HEK293 (cell line): ENCODE results near the gene ALOXE3.

Experiments used
- CTCF ChIA-PET: fragments of 350-600 bp; formaldehyde crosslinking; extraction: SDS; loops from one replicate; lab custom pipeline; 2021; ENCODE audit warnings: antibody characterized with exemption; lab: Yijun Ruan, JAX
- POLR2A ChIA-PET: fragments of 300-600 bp; formaldehyde crosslinking; extraction: SDS; loops from one replicate; lab custom pipeline; 2020; ENCODE audit warnings: antibody characterized with exemption, inconsistent platforms; lab: Yijun Ruan, JAX
- H3K27ac ChIP-seq: fragments of 200-500 bp; sonication (Bioruptor generic); 2 replicates; pipeline ENCODE4 v1.5.1; 2014; ENCODE audit warnings: low read depth, low read length, control low read depth, inconsistent platforms; ENCODE audit errors: extremely low read depth
- H3K36me3 ChIP-seq, 2 experiments: fragments of 200-500 bp in 1 of 2; sonication (Bioruptor generic) in 1 of 2; 1 replicate in 1 of 2; 2 replicates in 1 of 2; pipeline ENCODE4 v1.5.1; 2014 to 2017; ENCODE audit warnings: inconsistent platforms in 2 of 2, low read length in 2 of 2; ENCODE audit not compliant: control insufficient read depth in 2 of 2, insufficient read depth in 1 of 2
- H3K4me1 ChIP-seq: fragments of 200-500 bp; sonication (Bioruptor generic); 2 replicates; pipeline ENCODE4 v1.5.1; 2014; ENCODE audit warnings: mild to moderate bottlenecking, low read length, inconsistent platforms; ENCODE audit not compliant: control insufficient read depth, insufficient read depth
- H3K4me3 ChIP-seq: 2 replicates; pipeline ENCODE4 v1.5.1; 2011; ENCODE audit warnings: low read depth, mild to moderate bottlenecking, control low read depth, low read length, moderate library complexity
- H3K9me3 ChIP-seq: fragments of 200-500 bp; sonication (Bioruptor generic); 2 replicates; pipeline ENCODE4 v1.5.1; 2014; ENCODE audit warnings: low read depth, low read length, inconsistent platforms; ENCODE audit not compliant: control insufficient read depth, insufficient read depth
- KLF16 ChIP-seq: fragments of 450-650 bp; formaldehyde crosslinking; IDR thresholded peaks from 2 replicates; pipeline ENCODE4 v1.5.1; 2017; ENCODE audit warnings: missing biosample characterization, missing genetic modification characterization
- MEIS1 ChIP-seq: sonication (generic); formaldehyde crosslinking; IDR thresholded peaks from 2 replicates; pipeline ENCODE4 v1.8.1; 2022; ENCODE audit warnings: missing genetic modification reagents, mild to moderate bottlenecking, borderline replicate concordance
- PATZ1 ChIP-seq: fragments of 450-650 bp; formaldehyde crosslinking; IDR thresholded peaks from 2 replicates; pipeline ENCODE4 v1.5.1; 2016; ENCODE audit warnings: missing biosample characterization, missing genetic modification characterization
- SALL2 ChIP-seq: fragments of 450-650 bp; formaldehyde crosslinking; IDR thresholded peaks from 2 replicates; pipeline ENCODE4 v1.5.0; 2017; ENCODE audit warnings: missing biosample characterization, mild to moderate bottlenecking, missing genetic modification characterization, borderline replicate concordance
- YY1 ChIP-seq: fragments of 450-650 bp; formaldehyde crosslinking; IDR thresholded peaks from 2 replicates; pipeline ENCODE4 v1.5.1; 2018; ENCODE audit warnings: missing biosample characterization, missing genetic modification characterization
- ZNF146 ChIP-seq: fragments of 450-650 bp; formaldehyde crosslinking; IDR thresholded peaks from 2 replicates; pipeline ENCODE4 v1.5.1; 2016; ENCODE audit warnings: missing biosample characterization, missing genetic modification characterization
- ZNF155 ChIP-seq: fragments of 450-650 bp; formaldehyde crosslinking; IDR thresholded peaks from 2 replicates; pipeline ENCODE4 v1.5.1; 2016; ENCODE audit warnings: missing biosample characterization, missing genetic modification characterization
- ZNF223 ChIP-seq: fragments of 450-650 bp; formaldehyde crosslinking; IDR thresholded peaks from 2 replicates; pipeline ENCODE4 v1.5.1; 2016; ENCODE audit warnings: missing biosample characterization, missing genetic modification characterization
- ZNF280D ChIP-seq: fragments of 450-650 bp; formaldehyde crosslinking; IDR thresholded peaks from 2 replicates; pipeline ENCODE4 v1.5.1; 2016; ENCODE audit warnings: missing biosample characterization, missing genetic modification characterization
- ZNF350 ChIP-seq: fragments of 450-650 bp; formaldehyde crosslinking; IDR thresholded peaks from 2 replicates; pipeline ENCODE4 v1.5.0; 2017; ENCODE audit warnings: missing biosample characterization, mild to moderate bottlenecking, missing genetic modification characterization
- ZNF37A ChIP-seq: fragments of 450-650 bp; IDR thresholded peaks from 2 replicates; pipeline ENCODE4 v1.5.1; 2018; ENCODE audit warnings: missing biosample characterization, missing genetic modification characterization
- ZNF426 ChIP-seq: fragments of 450-650 bp; formaldehyde crosslinking; IDR thresholded peaks from 2 replicates; pipeline ENCODE4 v1.5.1; 2017; ENCODE audit warnings: missing biosample characterization, missing genetic modification characterization, mild to moderate bottlenecking, inconsistent platforms, moderate library complexity
- ZNF433 ChIP-seq: fragments of 450-650 bp; formaldehyde crosslinking; IDR thresholded peaks from 2 replicates; pipeline ENCODE4 v1.5.1; 2016; ENCODE audit warnings: missing biosample characterization, missing genetic modification characterization, low read depth
- ZNF501 ChIP-seq: fragments of 450-650 bp; formaldehyde crosslinking; IDR thresholded peaks from 2 replicates; pipeline ENCODE4 v1.5.1; 2016; ENCODE audit warnings: missing biosample characterization, missing genetic modification characterization
- ZNF510 ChIP-seq: fragments of 450-650 bp; formaldehyde crosslinking; IDR thresholded peaks from 2 replicates; pipeline ENCODE4 v1.5.1; 2018; ENCODE audit warnings: mild to moderate bottlenecking, missing genetic modification characterization, missing biosample characterization; ENCODE audit not compliant: insufficient replicate concordance
- ZNF555 ChIP-seq: fragments of 450-650 bp; formaldehyde crosslinking; conservative IDR thresholded peaks from 2 replicates; pipeline ENCODE4 v1.5.1; 2017; ENCODE audit warnings: missing biosample characterization, mild to moderate bottlenecking, missing genetic modification characterization, inconsistent platforms
- ZNF560 ChIP-seq: fragments of 450-650 bp; formaldehyde crosslinking; IDR thresholded peaks from 2 replicates; pipeline ENCODE4 v1.5.1; 2017; ENCODE audit warnings: missing biosample characterization, missing genetic modification characterization, borderline replicate concordance
- ZNF600 ChIP-seq: fragments of 450-650 bp; formaldehyde crosslinking; IDR thresholded peaks from 2 replicates; pipeline ENCODE4 v1.5.1; 2016; ENCODE audit warnings: missing biosample characterization, missing genetic modification characterization
- ZNF629 ChIP-seq: fragments of 450-650 bp; formaldehyde crosslinking; IDR thresholded peaks from 2 replicates; pipeline ENCODE4 v1.5.1; 2017; ENCODE audit warnings: missing biosample characterization, missing genetic modification characterization
- ZNF660 ChIP-seq: fragments of 450-650 bp; IDR thresholded peaks from 2 replicates; pipeline ENCODE4 v1.5.1; 2018; ENCODE audit warnings: missing biosample characterization, mild to moderate bottlenecking, missing genetic modification characterization
- ZNF670 ChIP-seq: fragments of 450-650 bp; formaldehyde crosslinking; IDR thresholded peaks from 2 replicates; pipeline ENCODE4 v1.5.1; 2016; ENCODE audit warnings: missing biosample characterization, missing genetic modification characterization, low read depth
- ZNF747 ChIP-seq: fragments of 450-650 bp; formaldehyde crosslinking; IDR thresholded peaks from 2 replicates; pipeline ENCODE4 v1.5.1; 2016; ENCODE audit warnings: missing biosample characterization, missing genetic modification characterization
- ZNF776 ChIP-seq: fragments of 450-650 bp; formaldehyde crosslinking; IDR thresholded peaks from 2 replicates; pipeline ENCODE4 v1.5.0; 2017; ENCODE audit warnings: missing biosample characterization, missing genetic modification characterization, borderline replicate concordance
- ZSCAN16 ChIP-seq: fragments of 450-650 bp; formaldehyde crosslinking; IDR thresholded peaks from 2 replicates; pipeline ENCODE4 v1.5.1; 2016; ENCODE audit warnings: missing biosample characterization, missing genetic modification characterization
- TF ChIP-seq, protein P1 (sequence below): fragments of 450-650 bp; formaldehyde crosslinking; IDR thresholded peaks from 2 replicates; pipeline ENCODE4 v1.5.1; 2016; ENCODE audit warnings: missing biosample characterization, missing genetic modification characterization
- TF ChIP-seq, protein P2 (sequence below): fragments of 450-650 bp; formaldehyde crosslinking; optimal IDR thresholded peaks from 2 replicates; pipeline ENCODE3; 2016; ENCODE audit warnings: missing biosample characterization, mild to moderate bottlenecking, missing genetic modification characterization
- TF ChIP-seq, protein P3 (sequence below): fragments of 450-650 bp; formaldehyde crosslinking; IDR thresholded peaks from 2 replicates; pipeline ENCODE4 v1.5.1; 2017; ENCODE audit warnings: missing biosample characterization, missing genetic modification characterization
- TF ChIP-seq, protein P4 (sequence below): fragments of 450-650 bp; formaldehyde crosslinking; IDR thresholded peaks from 2 replicates; pipeline ENCODE4 v1.5.1; 2016; ENCODE audit warnings: missing biosample characterization, missing genetic modification characterization

The ALOXE3 gene

DNA sequence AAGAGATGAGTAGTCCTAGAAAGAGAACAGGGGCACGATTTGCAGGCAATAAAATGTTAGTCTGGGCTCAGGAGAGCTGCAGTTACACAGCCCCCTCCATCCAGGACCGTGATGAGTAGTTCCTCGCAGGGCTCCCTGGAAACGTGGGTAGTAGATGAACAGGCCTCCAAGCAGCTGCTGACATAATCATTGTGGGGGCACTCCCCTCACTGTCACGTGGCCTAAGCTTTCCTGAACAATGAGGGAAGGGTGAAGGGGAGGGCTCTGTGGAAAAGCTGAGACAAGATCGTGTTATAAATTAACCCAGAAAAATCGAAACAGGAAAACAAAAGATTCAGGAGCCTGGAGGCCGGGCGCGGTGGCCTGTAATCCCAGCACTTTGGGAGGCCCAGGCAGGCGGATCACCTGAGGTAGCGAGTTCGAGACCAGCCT lies 35.2 kb upstream of the ALOXE3 start:
- Histone ChIP-seq H3K9me3 (no peaks in the 10 kb centered on the region), H3K36me3 (peaks cover 4 to 25% of the 10 kb centered on the region in 2 experiments; a peak in 2 of 3 replicates), H3K27ac (peak overlapping the region; percentile 74), H3K4me1 (peaks cover 25% of the 10 kb centered on the region), H3K4me3 (no peak overlapping the region)
- CTCF ChIA-PET, result interaction anchor here (0.6 to 3.2 kb wide), 7 partner anchors 35 to 1363 kb away, joined by 3 to 15 read pairs (median 4); partner anchors contain the start of gene ALOXE3
- POLR2A ChIA-PET, result interaction anchor here (0.6 to 2.0 kb wide), 14 partner anchors 10 to 296 kb away, joined by 3 to 16 read pairs (median 4); partner anchors contain the start of genes ALOXE3, AURKB, BORCS6 and KRABD2
- TF ChIP-seq MEIS1, result no peak
- TF ChIP-seq ZNF350 (tag by site-specific recombination), result no peak
- TF ChIP-seq ZNF555 (tag by site-specific recombination), result no peak
- no peak for TF ChIP-seq ZNF501 (tag by site-specific recombination)
- TF ChIP-seq PATZ1 (tag by site-specific recombination), result peak; percentile 89
- no peak for TF ChIP-seq ZNF510
- no peak for TF ChIP-seq ZNF37A (tag by site-specific recombination)
- TF ChIP-seq, protein P1, sequence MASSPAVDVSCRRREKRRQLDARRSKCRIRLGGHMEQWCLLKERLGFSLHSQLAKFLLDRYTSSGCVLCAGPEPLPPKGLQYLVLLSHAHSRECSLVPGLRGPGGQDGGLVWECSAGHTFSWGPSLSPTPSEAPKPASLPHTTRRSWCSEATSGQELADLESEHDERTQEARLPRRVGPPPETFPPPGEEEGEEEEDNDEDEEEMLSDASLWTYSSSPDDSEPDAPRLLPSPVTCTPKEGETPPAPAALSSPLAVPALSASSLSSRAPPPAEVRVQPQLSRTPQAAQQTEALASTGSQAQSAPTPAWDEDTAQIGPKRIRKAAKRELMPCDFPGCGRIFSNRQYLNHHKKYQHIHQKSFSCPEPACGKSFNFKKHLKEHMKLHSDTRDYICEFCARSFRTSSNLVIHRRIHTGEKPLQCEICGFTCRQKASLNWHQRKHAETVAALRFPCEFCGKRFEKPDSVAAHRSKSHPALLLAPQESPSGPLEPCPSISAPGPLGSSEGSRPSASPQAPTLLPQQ (tag by site-specific recombination), result no peak
- TF ChIP-seq ZNF155 (tag by site-specific recombination), result no peak
- TF ChIP-seq ZNF223 (tag by site-specific recombination), result no peak
- no peak for TF ChIP-seq ZNF747 (tag by site-specific recombination)
- TF ChIP-seq ZSCAN16 (tag by site-specific recombination), result no peak
- no peak for TF ChIP-seq ZNF280D (tag by site-specific recombination)
- TF ChIP-seq ZNF776 (tag by site-specific recombination), result no peak
- TF ChIP-seq ZNF426 (tag by site-specific recombination), result no peak
- TF ChIP-seq SALL2 (tag by site-specific recombination), result no peak
- TF ChIP-seq ZNF560 (tag by site-specific recombination), result no peak
- TF ChIP-seq KLF16 (tag by site-specific recombination), result no peak
- TF ChIP-seq, protein P2, sequence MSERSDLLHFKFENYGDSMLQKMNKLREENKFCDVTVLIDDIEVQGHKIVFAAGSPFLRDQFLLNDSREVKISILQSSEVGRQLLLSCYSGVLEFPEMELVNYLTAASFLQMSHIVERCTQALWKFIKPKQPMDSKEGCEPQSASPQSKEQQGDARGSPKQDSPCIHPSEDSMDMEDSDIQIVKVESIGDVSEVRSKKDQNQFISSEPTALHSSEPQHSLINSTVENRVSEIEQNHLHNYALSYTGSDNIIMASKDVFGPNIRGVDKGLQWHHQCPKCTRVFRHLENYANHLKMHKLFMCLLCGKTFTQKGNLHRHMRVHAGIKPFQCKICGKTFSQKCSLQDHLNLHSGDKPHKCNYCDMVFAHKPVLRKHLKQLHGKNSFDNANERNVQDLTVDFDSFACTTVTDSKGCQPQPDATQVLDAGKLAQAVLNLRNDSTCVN (tag by site-specific recombination), result no peak
- TF ChIP-seq ZNF146 (tag by site-specific recombination), result no peak
- no peak for TF ChIP-seq ZNF433
- TF ChIP-seq, protein P3, sequence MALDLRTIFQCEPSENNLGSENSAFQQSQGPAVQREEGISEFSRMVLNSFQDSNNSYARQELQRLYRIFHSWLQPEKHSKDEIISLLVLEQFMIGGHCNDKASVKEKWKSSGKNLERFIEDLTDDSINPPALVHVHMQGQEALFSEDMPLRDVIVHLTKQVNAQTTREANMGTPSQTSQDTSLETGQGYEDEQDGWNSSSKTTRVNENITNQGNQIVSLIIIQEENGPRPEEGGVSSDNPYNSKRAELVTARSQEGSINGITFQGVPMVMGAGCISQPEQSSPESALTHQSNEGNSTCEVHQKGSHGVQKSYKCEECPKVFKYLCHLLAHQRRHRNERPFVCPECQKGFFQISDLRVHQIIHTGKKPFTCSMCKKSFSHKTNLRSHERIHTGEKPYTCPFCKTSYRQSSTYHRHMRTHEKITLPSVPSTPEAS, result no peak
- TF ChIP-seq YY1, result no peak
- TF ChIP-seq ZNF600 (tag by site-specific recombination), result 0 out of 2 replicates have a peak, but pooled peaks have one; percentile 6
- TF ChIP-seq ZNF629 (tag by site-specific recombination), result no peak
- TF ChIP-seq, protein P4, sequence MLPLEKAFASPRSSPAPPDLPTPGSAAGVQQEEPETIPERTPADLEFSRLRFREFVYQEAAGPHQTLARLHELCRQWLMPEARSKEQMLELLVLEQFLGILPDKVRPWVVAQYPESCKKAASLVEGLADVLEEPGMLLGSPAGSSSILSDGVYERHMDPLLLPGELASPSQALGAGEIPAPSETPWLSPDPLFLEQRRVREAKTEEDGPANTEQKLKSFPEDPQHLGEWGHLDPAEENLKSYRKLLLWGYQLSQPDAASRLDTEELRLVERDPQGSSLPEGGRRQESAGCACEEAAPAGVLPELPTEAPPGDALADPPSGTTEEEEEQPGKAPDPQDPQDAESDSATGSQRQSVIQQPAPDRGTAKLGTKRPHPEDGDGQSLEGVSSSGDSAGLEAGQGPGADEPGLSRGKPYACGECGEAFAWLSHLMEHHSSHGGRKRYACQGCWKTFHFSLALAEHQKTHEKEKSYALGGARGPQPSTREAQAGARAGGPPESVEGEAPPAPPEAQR (tag by site-specific recombination), result no peak
- peak; percentile 58; the same call in 1 of the 2 replicates for TF ChIP-seq ZNF660 (tag by site-specific recombination)
- TF ChIP-seq ZNF670, result no peak
